Mucosa of descending colon (tissue), 3 donors: Measurements from ENCODE around the gene ZBTB22. TPM values are rescaled to one million over a fixed set of nuclear protein-coding genes. Genes with fewer than 3 reads are reported as not detected.

Experiments
- ATAC-seq: fragments of 200-7000 bp; cut with Tn5 transposase; one replicate; pipeline ENCODE4 v1.9.1; 2020; ENCODE audit warnings: mild to moderate bottlenecking, moderate library complexity
- DNase-seq, 3 donors: peaks; one replicate each; pipeline ENCODE4 v3.0.0-alpha.2; 2020
- H3K36me3 ChIP-seq: fragments of 200-600 bp; one replicate; pipeline ENCODE4 v1.8.0; 2021; ENCODE audit warnings: low read depth, mild to moderate bottlenecking
- H3K4me1 ChIP-seq: fragments of 200-600 bp; one replicate; pipeline ENCODE4 v1.8.0; 2021; ENCODE audit warnings: low read depth, mild to moderate bottlenecking
- H3K4me3 ChIP-seq: fragments of 200-600 bp; one replicate; pipeline ENCODE4 v1.8.0; 2021; ENCODE audit warnings: mild to moderate bottlenecking
- H3K9me3 ChIP-seq: fragments of 200-600 bp; one replicate; pipeline ENCODE4 v1.8.0; 2021; ENCODE audit warnings: mild to moderate bottlenecking
- CTCF ChIP-seq: fragments of 200-600 bp; IDR thresholded peaks from one replicate; pipeline ENCODE4 v1.8.0; 2022; ENCODE audit warnings: antibody characterized with exemption, mild to moderate bottlenecking
- intact Hi-C, 2 donors: fragments of 100-400 bp; cut with DNase I in 1 of 2; cut with micrococcal nuclease in 1 of 2; formaldehyde crosslinking; loops; one replicate each; pipeline versions ENCODE4 v1.11.0 to v1.11.1; 2022; cut with DNase I, micrococcal nuclease
- total RNA-seq, 3 donors: library from RNA; stranded (reverse); fragmentation: NEBNext Ultra II Directional in 2 of 3; extraction: Animal tissue kit (Norgen Biotek cat#: 25700) in 2 of 3; gene quantifications; one replicate each; pipeline versions ENCODE4 v1.2.1 to v1.2.4, GENCODE V29; 2021 to 2023
- donor health status: DM: no; HTN: no; CAD: no; lungs with moderate emphysema.
- donor health status: DM: no; HTN: no; CAD: no.
- donor health status: DM: no; HTN: yes; CAD: no.

The ZBTB22 gene
- total RNA-seq, 3 donors from 2014 or later = 18.5 to 23.7 (median 20.1) TPM

DNA sequence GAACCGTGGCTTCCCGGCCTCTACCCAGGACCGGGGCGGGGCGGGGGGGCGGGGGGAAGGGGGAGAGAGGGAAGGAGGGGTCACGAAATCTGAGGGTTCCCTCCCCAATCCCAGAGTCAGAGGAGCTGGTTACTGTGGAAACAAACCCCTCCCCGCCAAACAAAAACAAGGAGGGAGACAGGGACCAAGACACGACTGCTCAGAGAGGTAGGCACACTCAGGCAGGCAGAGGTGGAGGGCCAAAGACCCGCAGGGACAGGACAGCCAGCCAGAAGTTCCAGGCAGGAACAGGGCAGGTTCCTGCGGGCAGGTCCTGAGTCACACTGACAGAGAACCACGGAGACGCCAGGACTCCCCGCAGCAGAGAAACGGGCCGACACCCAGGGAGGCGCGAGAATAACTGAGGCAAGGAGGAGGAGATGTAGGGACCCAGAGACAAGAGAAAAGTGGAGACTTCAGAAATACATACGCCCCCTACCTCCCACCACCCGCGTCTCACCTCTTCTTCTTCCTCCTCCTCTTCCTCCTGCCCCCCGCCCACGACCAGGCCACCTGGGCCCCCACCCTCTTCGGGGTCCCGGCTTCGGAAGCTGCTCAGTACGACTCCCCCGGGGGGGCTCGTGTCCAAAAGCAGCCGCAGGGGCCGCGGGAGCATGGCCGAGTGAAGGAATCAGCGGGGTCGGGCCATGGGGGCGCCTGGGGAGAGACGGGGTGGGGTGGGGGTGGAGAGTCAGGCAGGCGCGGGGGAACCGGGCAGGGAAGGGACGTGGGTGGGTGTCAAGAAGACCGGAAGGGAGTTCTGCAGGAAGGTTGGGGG, 19.4 kb downstream of the ZBTB22 start:
- peak; percentile 47 for ATAC-seq
- Histone ChIP-seq H3K4me3 (peak overlapping the region; percentile 49), H3K9me3 (no peaks in the 10 kb centered on the region), H3K36me3 (no peaks in the 10 kb centered on the region), H3K4me1 (peaks cover 17% of the 10 kb centered on the region)
- TF ChIP-seq CTCF = no peak
- DNase-seq = peak; percentile 70 to 80 (median 76)
- intact Hi-C loops = no loop called here

- no peak for TF ChIP-seq CTCF
- Histone ChIP-seq H3K9me3 (no peaks in the 10 kb centered on the region), H3K4me3 (no peak overlapping the region), H3K36me3 (no peaks in the 10 kb centered on the region), H3K4me1 (peaks cover 17% of the 10 kb centered on the region)
- DNase-seq = peak; percentile 77 to 79 (median 78)
- intact Hi-C loops = no loop called here
- peak; percentile 12 for ATAC-seq
These were observed 20.1 kb downstream of the ZBTB22 start for GRCh38 chr6:33297406-33297955.

DNA sequence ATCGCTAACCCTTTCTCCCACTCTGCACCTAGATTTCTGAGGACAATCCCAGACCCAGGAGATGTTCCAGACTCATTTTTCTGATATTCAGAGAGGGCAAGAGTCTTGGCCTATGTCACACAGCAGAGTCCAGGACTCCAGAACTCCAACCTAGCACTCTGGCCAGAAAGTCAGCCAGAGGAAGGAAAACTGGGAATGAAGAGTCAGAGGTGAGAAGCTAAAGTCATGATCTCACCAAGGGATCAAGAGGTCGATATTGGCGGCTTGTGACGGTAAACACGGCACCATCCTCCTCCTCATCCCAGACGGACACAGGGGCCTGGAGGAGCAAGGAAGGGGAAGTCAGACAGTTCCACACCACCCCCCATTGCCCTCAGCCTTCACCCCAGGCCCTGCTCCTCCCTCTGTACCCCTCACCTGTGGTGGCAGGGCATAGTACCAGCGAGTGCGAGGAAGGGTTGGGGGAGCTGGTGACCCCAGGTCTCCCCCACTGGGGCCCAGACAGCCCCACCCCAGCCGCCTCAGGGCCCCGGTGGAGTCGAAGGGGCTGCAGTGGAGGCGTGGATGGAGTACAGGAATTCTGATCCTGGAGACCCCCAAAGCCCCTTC, 20.6 kb downstream of the ZBTB22 start:
- no peak overlapping the region for H3K4me3 ChIP-seq
- no peaks in the 10 kb centered on the region for H3K36me3 ChIP-seq
- TF ChIP-seq CTCF = no peak
- H3K4me1 ChIP-seq = peaks cover 17% of the 10 kb centered on the region
- intact Hi-C loops = no loop called here
- DNase-seq (peak in 1 of 3 donors; percentile 41), ATAC-seq (no peak)
- H3K9me3 ChIP-seq = no peaks in the 10 kb centered on the region

GRCh38 chr6:33295621-33296369, 21.7 kb downstream of the ZBTB22 start:
- no peaks in the 10 kb centered on the region for H3K36me3 ChIP-seq
- intact Hi-C loops = no loop called here
- TF ChIP-seq CTCF = no peak

GRCh38 chr6:33294086-33294823, 23.3 kb downstream of the ZBTB22 start:
- no peaks in the 10 kb centered on the region for H3K36me3 ChIP-seq
- no peak for ATAC-seq
- no peak overlapping the region for H3K4me3 ChIP-seq
- peaks cover 19% of the 10 kb centered on the region for H3K4me1 ChIP-seq
- H3K9me3 ChIP-seq = no peaks in the 10 kb centered on the region
- DNase-seq = no peak
- no peak for TF ChIP-seq CTCF
- intact Hi-C loops = no loop called here

More at GRCh38 chr6:33295621-33296369, 21.7 kb downstream of the ZBTB22 start:
- Histone ChIP-seq H3K4me1 (peaks cover 19% of the 10 kb centered on the region), H3K4me3 (no peak overlapping the region), H3K9me3 (no peaks in the 10 kb centered on the region)
- DNase-seq (peak in 1 of 3 donors; percentile 33), ATAC-seq (no peak)
